ENCODE results near the gene TMEM51.
"Not testable (repeated sequence)": the region's sequence is repeated elsewhere in the genome, so short reads cannot be mapped to it uniquely, and the experiment has no call there.

TMEM51 gene

GRCh38 chr1:15128077-15128476 is 25.5 kb upstream of the TMEM51 start:
- no peak for DNase-seq (ENCODE audit: low spot score)

GRCh38 chr1:15128520-15129313 is 24.8 kb upstream of the TMEM51 start:
- peak; percentile 63 for DNase-seq (ENCODE audit: low spot score)

- DNase-seq (ENCODE audit: low spot score), result no peak
These were observed 23.6 kb upstream of the TMEM51 start for GRCh38 chr1:15129944-15130343.

GRCh38 chr1:15130607-15131006 is 22.9 kb upstream of the TMEM51 start:
- DNase-seq (ENCODE audit: low spot score), result no peak

GRCh38 chr1:15132965-15133364 is 20.6 kb upstream of the TMEM51 start:
- no peak for DNase-seq (ENCODE audit: low spot score)

- no peak for DNase-seq (ENCODE audit: low spot score)
These were observed 19.3 kb upstream of the TMEM51 start for GRCh38 chr1:15134285-15134684.

GRCh38 chr1:15135604-15136003 is 17.9 kb upstream of the TMEM51 start:
- not testable (repeated sequence) for DNase-seq (ENCODE audit: low spot score)

- DNase-seq (ENCODE audit: low spot score), result no peak
These were observed 15.7 kb upstream of the TMEM51 start for GRCh38 chr1:15137809-15138208.

GRCh38 chr1:15139654-15140350 is 13.7 kb upstream of the TMEM51 start:
- no peak for DNase-seq (ENCODE audit: low spot score)

GRCh38 chr1:15141935-15142539 is 11.5 kb upstream of the TMEM51 start:
- DNase-seq (ENCODE audit: low spot score), result no peak

- DNase-seq (ENCODE audit: low spot score), result no peak
These were observed 8.2 kb upstream of the TMEM51 start for GRCh38 chr1:15145327-15145726.

- DNase-seq (ENCODE audit: low spot score), result no peak
These were observed 7.3 kb upstream of the TMEM51 start for GRCh38 chr1:15146142-15146680.

GRCh38 chr1:15146971-15147376 is 6.6 kb upstream of the TMEM51 start:
- no peak for DNase-seq (ENCODE audit: low spot score)

GRCh38 chr1:15148004-15148403 is 5.5 kb upstream of the TMEM51 start:
- DNase-seq (ENCODE audit: low spot score), result no peak

GRCh38 chr1:15148475-15148874 is 5.1 kb upstream of the TMEM51 start:
- DNase-seq (ENCODE audit: low spot score), result no peak

- DNase-seq (ENCODE audit: low spot score), result no peak
These were observed 4.6 kb upstream of the TMEM51 start for GRCh38 chr1:15148941-15149340.

- DNase-seq (ENCODE audit: low spot score), result no peak
These were observed 3.2 kb upstream of the TMEM51 start for GRCh38 chr1:15150376-15150775.

GRCh38 chr1:15151377-15151806 is 2.2 kb upstream of the TMEM51 start:
- DNase-seq (ENCODE audit: low spot score), result no peak

- no peak for DNase-seq (ENCODE audit: low spot score)
These were observed 1.7 kb upstream of the TMEM51 start for GRCh38 chr1:15151871-15152270.

GRCh38 chr1:15152318-15153183 is 996 bp upstream of the TMEM51 start:
- DNase-seq (ENCODE audit: low spot score), result peak; percentile 86

GRCh38 chr1:15153842-15154479 is 414 bp downstream of the TMEM51 start:
- no peak for DNase-seq (ENCODE audit: low spot score)
